Testis (tissue), 3 donors: ENCODE data around the gene PPM1L. TPM values are rescaled to one million over a fixed set of nuclear protein-coding genes. Genes with fewer than 3 reads are reported as not detected.

Source experiments
- DNase-seq: peaks from one replicate; pipeline ENCODE4 v3.0.0-alpha.2; 2019
- H3K27ac ChIP-seq, 2 donors: fragments of 200-600 bp; sonication (generic); one replicate each; pipeline ENCODE4 v1.5.1; 2019
- H3K27me3 ChIP-seq: fragments of 200-600 bp; sonication (generic); one replicate; pipeline ENCODE4 v1.5.1; 2019
- H3K36me3 ChIP-seq: fragments of 200-600 bp; sonication (generic); one replicate; pipeline ENCODE4 v1.5.1; 2017; ENCODE audit warnings: low read depth; ENCODE audit errors: missing control alignments
- H3K4me1 ChIP-seq: fragments of 200-600 bp; sonication (generic); one replicate; pipeline ENCODE4 v1.5.1; 2019
- H3K4me3 ChIP-seq, 2 donors: fragments of 200-600 bp; sonication (generic); one replicate each; pipeline ENCODE4 v1.5.1; 2017 to 2019
- H3K9me3 ChIP-seq: fragments of 200-600 bp; sonication (generic); one replicate; pipeline ENCODE4 v1.5.1; 2017
- POLR2A ChIP-seq: fragments of 450-650 bp; IDR thresholded peaks from one replicate; pipeline ENCODE4 v1.6.1; 2017; ENCODE audit warnings: antibody characterized with exemption, mild to moderate bottlenecking, moderate library complexity
- WGBS, 2 donors: methylation state at CpG; one replicate each; pipeline ENCODE4 v1.1.5; 2018; 5-methylcytosine and 5-hydroxymethylcytosine counted together
- intact Hi-C: fragments of 100-400 bp; cut with DNase I; formaldehyde crosslinking; loops from one replicate; pipeline ENCODE4 v1.15.1; 2023; ENCODE audit warnings: low total_unique reads
- polyA plus RNA-seq: library from polyadenylated mRNA; stranded (reverse); fragments of 350-450 nt; fragmentation: Illumina TruSeq; extraction: RNeasy Lipid Tissue Mini Kit (QIAGEN cat#74804); gene quantifications from one replicate; pipeline ENCODE4 v1.2.3, GENCODE V29; 2014; ENCODE audit warnings: low read depth, low replicate concordance; ENCODE audit not compliant: insufficient read depth
- total RNA-seq, 2 donors: library from RNA; depleted of rRNA; stranded (reverse); fragments of >200 nt; gene quantifications; one replicate each; pipeline ENCODE4 v1.2.3, GENCODE V29; 2016
- TF ChIP-seq, protein P1 (sequence below), 3 experiments: fragments of 450-650 bp in 2 of 3; fragments of 200-600 bp in 1 of 3; sonication (generic) in 1 of 3; IDR thresholded peaks; one replicate each; pipeline ENCODE4 v1.5.1; 2016 to 2019; ENCODE audit warnings: antibody characterized with exemption in 3 of 3, mild to moderate bottlenecking in 2 of 3, moderate library complexity in 1 of 3

The PPM1L gene
- total and polyA plus RNA-seq, 3 donors from 2014 or later = 4.4 to 27.7 (median 19.6) TPM

- no peaks in the 10 kb centered on the region for H3K4me1 ChIP-seq
- DNase-seq = no peak
- H3K4me3 ChIP-seq = no peak overlapping the region
- WGBS, 2 donors = 85 to 94% methylated on average over 3 of the region's 3 CpGs
- no peaks in the 10 kb centered on the region for H3K9me3 ChIP-seq
- intact Hi-C loops = no loop called here
- no peak overlapping the region for H3K27ac ChIP-seq
- no peaks in the 10 kb centered on the region for H3K36me3 ChIP-seq
- TF ChIP-seq, protein P1, sequence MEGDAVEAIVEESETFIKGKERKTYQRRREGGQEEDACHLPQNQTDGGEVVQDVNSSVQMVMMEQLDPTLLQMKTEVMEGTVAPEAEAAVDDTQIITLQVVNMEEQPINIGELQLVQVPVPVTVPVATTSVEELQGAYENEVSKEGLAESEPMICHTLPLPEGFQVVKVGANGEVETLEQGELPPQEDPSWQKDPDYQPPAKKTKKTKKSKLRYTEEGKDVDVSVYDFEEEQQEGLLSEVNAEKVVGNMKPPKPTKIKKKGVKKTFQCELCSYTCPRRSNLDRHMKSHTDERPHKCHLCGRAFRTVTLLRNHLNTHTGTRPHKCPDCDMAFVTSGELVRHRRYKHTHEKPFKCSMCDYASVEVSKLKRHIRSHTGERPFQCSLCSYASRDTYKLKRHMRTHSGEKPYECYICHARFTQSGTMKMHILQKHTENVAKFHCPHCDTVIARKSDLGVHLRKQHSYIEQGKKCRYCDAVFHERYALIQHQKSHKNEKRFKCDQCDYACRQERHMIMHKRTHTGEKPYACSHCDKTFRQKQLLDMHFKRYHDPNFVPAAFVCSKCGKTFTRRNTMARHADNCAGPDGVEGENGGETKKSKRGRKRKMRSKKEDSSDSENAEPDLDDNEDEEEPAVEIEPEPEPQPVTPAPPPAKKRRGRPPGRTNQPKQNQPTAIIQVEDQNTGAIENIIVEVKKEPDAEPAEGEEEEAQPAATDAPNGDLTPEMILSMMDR (IDR thresholded peaks at IDR 0.05) = no peak
- TF ChIP-seq POLR2A = no peak
- no peaks in the 10 kb centered on the region for H3K27me3 ChIP-seq
Measured at GRCh38 chr3:161050935-161051334, 294.9 kb downstream of the PPM1L start.

- Histone ChIP-seq H3K27me3 (no peaks in the 10 kb centered on the region), H3K27ac (no peak overlapping the region), H3K9me3 (no peaks in the 10 kb centered on the region), H3K4me1 (no peaks in the 10 kb centered on the region), H3K36me3 (no peaks in the 10 kb centered on the region), H3K4me3 (no peak overlapping the region)
- 90 to 93% methylated on average over 6 of the region's 6 CpGs for WGBS, 2 donors
- TF ChIP-seq POLR2A = no peak
- TF ChIP-seq, protein P1 (IDR thresholded peaks at IDR 0.05) = no peak
- intact Hi-C loops = no loop called here
- DNase-seq = no peak
Measured at GRCh38 chr3:161051856-161052255, 295.8 kb downstream of the PPM1L start.

DNA sequence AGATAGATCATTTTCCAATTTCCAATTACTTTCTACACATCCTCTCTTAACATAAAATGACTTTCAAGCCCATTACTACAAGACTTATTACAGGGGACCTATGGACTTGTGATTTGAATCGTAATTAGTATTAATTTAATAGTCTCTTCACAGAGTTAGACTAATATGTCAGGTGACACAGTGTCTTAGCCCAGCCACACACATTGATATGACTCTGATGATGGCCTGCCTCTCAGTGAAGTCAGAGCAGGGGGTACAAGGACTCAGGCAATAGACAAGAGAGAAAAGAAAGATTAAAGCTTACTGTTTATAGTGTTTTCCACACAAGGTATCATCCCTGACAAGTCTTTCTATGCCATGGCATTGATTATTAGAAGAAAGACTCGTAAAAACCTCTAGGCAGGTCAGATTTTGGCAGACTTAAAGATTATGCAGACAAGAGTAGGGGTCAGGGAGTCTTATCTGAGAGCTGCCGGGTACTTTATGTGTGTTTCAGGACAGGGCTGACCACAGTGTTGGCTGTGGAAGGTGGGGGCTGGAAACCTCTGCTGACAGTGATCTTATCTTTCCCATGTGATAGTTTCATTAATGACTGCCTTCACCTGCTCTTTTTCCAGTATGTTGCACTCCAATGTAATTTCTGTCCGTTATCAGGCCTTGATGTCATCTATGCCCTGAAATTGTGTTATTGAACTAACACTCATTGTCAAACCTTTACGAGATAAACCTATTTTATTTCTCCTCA lies 299.0 kb downstream of the PPM1L start:
- H3K36me3 ChIP-seq = no peaks in the 10 kb centered on the region
- 75 to 81% methylated on average over 5 of the region's 5 CpGs for WGBS, 2 donors
- H3K27me3 ChIP-seq = no peaks in the 10 kb centered on the region
- DNase-seq = no peak
- no peak overlapping the region for H3K4me3 ChIP-seq
- intact Hi-C loops = no loop called here
- H3K27ac ChIP-seq = no peak overlapping the region
- H3K4me1 ChIP-seq = no peaks in the 10 kb centered on the region
- TF ChIP-seq, protein P1 (IDR thresholded peaks at IDR 0.05) = no peak
- TF ChIP-seq POLR2A = no peak
- H3K9me3 ChIP-seq = no peaks in the 10 kb centered on the region

DNA sequence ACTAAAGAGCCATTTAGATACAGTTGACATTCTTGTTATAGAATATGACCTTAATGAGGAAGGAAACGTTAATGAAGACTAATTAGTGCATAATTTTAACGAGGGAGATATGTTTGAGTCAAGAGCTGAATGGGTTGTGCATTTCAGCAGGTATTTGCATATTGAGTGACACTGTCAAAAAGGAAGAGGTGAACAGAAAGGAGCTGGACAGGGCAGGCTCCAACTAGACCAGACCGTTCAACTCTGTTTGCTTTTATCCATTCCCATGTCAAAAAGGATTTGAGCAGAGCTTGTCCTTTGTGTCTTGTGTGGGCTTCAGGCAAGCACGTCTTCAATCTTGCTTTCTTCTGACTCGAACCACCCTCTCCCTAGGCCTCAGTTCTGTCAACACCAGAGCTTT lies 308.4 kb downstream of the PPM1L start:
- H3K9me3 ChIP-seq = no peaks in the 10 kb centered on the region
- WGBS, 2 donors = 83 to 86% methylated on average over 5 of the region's 5 CpGs
- no peak for DNase-seq

More for the DNA sequence above, 308.4 kb downstream of the PPM1L start:
- Histone ChIP-seq H3K36me3 (no peaks in the 10 kb centered on the region), H3K27ac (no peak overlapping the region), H3K4me3 (no peak overlapping the region), H3K4me1 (no peaks in the 10 kb centered on the region), H3K27me3 (no peaks in the 10 kb centered on the region)
- no peak for TF ChIP-seq POLR2A
- TF ChIP-seq, protein P1 (IDR thresholded peaks at IDR 0.05) = no peak
- intact Hi-C loops = no loop called here
